GM12873 (cell line): ENCODE data around the gene CYSLTR2.

Experiments used
- TF ChIP-seq, protein P1 (sequence below): IDR thresholded peaks from 2 replicates; pipeline ENCODE4 v1.5.1; 2012; ENCODE audit warnings: low read depth, mild to moderate bottlenecking, moderate library complexity, low read length, control low read depth; ENCODE audit not compliant: insufficient read depth; ENCODE audit errors: missing control alignments

Gene CYSLTR2, protein sequence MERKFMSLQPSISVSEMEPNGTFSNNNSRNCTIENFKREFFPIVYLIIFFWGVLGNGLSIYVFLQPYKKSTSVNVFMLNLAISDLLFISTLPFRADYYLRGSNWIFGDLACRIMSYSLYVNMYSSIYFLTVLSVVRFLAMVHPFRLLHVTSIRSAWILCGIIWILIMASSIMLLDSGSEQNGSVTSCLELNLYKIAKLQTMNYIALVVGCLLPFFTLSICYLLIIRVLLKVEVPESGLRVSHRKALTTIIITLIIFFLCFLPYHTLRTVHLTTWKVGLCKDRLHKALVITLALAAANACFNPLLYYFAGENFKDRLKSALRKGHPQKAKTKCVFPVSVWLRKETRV

DNA sequence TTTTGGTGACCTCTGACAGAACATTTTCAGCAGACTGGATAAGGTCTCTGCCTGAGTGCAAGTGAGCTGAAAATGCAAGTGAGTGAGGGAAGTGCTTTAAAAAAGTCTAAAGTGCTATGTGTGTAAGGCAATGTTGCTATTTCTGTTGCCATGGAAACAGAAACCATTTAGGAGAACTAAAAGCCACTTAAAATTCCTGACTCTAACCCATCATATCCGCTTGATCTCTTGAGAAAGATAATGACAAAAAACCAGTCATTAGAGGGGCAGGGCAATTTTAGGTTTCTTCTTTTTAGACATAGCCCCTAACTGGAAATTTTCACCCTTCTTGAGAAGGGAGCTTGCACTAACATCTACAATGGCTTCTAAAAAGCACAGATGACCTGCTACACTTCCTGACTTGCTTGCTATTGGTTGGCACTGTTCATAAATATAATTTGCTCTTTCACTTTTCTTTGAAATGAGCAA, at the start of gene CYSLTR2:
CYSLTR2 (plus strand) TSS at position 458 of the 468 bp plus-strand sequence. CDS start 52,889 bp downstream, outside the sequence.
- TF ChIP-seq, protein P1, sequence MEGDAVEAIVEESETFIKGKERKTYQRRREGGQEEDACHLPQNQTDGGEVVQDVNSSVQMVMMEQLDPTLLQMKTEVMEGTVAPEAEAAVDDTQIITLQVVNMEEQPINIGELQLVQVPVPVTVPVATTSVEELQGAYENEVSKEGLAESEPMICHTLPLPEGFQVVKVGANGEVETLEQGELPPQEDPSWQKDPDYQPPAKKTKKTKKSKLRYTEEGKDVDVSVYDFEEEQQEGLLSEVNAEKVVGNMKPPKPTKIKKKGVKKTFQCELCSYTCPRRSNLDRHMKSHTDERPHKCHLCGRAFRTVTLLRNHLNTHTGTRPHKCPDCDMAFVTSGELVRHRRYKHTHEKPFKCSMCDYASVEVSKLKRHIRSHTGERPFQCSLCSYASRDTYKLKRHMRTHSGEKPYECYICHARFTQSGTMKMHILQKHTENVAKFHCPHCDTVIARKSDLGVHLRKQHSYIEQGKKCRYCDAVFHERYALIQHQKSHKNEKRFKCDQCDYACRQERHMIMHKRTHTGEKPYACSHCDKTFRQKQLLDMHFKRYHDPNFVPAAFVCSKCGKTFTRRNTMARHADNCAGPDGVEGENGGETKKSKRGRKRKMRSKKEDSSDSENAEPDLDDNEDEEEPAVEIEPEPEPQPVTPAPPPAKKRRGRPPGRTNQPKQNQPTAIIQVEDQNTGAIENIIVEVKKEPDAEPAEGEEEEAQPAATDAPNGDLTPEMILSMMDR, result no peak

DNA sequence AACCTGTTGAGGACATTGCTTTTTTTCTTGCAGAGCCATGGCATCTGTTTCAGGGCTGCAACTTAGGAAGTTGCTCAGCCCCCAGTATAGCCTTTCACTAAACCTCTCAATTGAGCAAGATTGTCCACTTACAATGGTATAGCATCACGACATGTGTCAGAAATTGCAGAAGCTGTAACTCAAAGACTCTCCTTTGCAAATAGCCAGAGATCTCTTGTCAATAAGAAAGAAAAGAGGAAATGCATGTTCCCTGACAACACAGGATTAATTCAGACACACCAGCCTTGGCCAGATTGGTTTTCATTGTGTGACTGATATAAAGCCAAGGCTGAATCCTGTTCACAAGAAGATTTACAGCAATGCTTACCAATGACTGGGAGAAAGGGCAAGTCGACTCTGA, 38.7 kb upstream of the CYSLTR2 start:
- TF ChIP-seq, protein P1, result no peak

DNA sequence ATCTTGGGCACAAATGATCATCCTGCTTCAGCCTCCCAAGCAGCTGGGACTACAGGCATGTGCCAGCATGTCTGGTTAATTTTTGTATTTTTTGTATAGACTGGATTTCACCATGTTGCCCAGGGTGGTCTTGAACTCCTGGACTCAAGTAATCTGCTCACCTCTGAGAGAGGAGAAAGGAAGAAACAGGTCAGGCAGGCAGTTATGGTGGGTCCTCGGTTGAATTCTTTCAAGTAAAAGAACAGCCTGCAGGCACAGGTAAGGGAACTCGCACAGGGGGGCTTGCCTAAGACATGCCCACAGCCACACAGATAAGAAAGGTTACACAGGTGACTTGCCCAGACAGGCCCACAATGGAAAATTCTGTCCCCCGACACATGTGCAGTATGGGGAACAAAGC, 34.8 kb upstream of the CYSLTR2 start:
- TF ChIP-seq, protein P1, result no peak

DNA sequence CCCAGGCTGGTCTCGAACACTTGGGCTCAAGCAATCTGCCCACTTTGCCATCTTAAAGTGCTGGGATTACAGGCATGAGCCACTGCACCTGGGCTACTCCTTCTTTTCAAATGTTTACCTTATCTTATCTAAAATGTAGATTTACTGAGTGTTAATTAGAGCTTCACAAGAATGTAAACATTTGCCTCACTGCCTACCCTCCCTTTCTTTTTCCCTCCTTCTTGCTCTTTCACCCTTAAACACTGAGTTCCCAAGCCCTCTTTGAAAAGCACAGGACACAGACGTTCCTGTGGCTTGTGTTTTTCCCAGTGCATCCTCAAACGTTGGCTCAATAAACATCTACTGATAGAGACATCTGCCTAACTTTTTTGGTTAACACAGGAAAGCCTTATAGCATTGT, 32.7 kb upstream of the CYSLTR2 start:
- TF ChIP-seq, protein P1, result no peak

DNA sequence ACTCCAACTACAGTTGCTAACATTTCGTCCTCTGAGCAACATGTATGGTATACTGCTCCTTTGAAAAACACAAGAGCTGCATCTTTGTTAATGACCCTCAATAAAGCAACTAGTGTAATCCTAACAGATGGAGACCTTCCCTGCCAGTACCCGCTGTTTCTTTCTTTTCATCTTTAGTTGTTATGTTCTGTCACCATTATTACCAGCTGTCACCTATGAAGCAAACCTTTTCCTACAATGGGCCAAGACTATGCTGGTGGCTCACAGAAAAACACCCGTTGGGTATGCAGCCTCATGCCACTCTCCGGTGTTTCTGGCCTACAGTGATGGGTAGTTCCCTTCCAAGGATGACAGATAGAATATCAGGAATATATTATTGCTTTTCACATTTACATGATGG, 29.7 kb upstream of the CYSLTR2 start:
- TF ChIP-seq, protein P1, result no peak

DNA sequence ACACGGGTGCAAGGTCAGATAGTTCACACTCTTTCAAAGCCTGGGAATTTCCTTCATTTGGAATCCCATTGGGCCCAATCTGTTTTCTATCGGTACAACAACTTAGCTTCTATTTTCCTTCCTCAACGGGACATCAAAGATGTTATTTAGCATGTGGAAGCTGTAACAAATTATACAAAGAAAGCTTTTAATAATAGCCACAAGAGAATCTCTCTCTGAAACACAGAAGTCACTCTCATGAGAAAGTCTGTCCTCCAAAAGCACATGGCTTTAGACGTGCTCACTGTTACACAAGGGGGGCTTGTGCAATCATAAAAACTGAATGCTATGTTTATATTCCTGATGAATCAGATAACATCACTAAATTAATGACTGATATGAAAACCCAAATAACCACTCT, 28.9 kb upstream of the CYSLTR2 start:
- TF ChIP-seq, protein P1, result no peak

DNA sequence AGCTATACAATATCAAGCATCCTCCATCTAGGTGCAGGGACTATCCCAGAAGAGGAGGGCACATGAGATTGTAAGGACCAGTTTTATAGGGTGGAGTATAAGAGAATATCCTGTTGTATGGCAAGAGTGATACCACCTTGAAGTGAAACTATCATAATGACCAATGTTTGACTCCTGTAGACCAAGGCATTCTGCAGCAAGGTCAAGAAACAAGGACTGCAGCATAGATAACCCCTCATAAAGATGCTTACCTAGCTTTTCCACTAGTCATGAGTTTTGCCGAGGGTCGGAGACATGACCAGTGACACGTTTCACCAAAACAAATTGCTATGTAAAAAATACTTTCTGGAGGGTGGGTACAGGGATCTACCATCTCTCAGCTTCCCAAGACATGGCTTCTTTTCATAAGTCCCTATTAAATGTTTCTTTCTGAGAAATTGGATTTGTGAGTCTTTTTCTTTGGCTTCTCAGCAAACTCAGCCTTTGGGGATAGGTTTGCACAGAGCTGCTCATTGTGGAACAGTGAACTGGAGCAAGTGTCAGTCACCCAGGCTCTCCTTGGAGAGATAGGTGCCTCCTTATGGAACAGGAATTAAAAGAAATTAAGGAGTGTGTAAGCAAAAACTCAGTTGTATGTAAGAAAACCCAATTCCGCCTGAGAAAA, 28.2 kb upstream of the CYSLTR2 start:
- TF ChIP-seq, protein P1, result no peak
